Measurements from ENCODE around the gene TTC39A. TPM values are rescaled to one million over a fixed set of nuclear protein-coding genes. Genes with fewer than 3 reads are reported as not detected.

Gene TTC39A
- total and polyA plus RNA-seq, 2 of the 13 experiments (the other 11 are each of a cell fraction or from before 2014, with no cell fraction given): 0.33 to 1.5 TPM

DNA sequence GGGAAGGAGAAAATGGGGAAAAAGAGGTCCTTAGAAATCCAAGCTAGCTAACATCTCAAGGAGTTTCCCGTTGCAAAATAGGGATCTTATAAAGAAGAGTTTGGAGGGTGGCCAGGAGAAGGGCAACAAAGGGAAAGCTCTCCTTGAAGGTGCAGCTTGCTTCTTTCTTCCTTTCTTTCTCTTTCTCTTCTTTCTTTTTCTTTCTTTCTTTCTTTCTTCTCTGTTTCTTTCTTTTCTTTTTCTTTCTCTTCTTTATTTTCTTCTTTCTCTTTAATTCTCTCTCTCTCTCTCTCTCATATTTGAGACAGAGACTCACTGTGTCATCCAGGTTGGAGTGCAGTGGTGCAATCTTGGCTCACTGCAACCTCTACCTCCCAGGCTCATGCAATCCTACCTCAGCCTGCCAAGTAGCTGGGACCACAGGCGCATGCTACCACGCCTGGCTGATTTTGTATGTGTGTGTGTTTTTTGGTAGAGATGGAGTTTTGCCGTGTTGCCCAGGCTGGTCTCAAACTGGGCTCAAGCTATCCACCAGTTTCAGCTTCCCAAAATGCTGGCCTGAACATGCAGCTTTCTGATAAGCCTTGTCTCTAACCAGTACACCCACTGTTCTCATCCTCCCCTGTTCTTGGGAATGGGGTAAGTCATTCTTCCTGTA is 49.9 kb downstream of the TTC39A start:
- in situ Hi-C loops (cut with HindIII; ENCODE audit: extremely low pct_ligation_motif_present, low pct_unique_long_range_greater_than_20kb): no loop called here
- no TSS peak for BruUV-seq (replicated peaks)
- H4K20me1 ChIP-seq (ENCODE audit: insufficient read depth, low read length): no peaks in the 10 kb centered on the region

DNA sequence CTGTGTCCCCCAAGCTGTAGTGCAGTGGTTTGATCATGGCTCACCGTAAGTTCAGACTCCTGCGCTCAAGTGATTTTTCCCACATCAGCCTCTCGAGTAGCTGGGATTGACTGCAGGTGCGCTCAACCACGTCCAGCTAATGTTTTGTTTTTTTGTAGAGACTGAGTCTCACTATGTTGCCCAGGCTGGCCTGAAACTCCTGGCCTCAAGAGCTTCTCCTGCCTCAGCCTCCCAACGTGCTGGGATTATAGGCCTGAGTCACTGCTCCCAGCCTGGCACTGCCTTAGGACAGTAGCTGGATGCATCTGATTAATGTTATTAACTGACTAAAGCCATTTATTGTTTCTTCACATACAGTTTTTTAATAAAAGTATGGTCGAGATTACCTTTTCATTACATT is 54.1 kb downstream of the TTC39A start:
- CTCF ChIA-PET (ENCODE audit: low intra/inter-chr PET ratio, low total read pairs): no interaction called here

More for the DNA sequence above, 49.9 kb downstream of the TTC39A start:
- peaks cover 22% of the 10 kb centered on the region for H3K4me1 ChIP-seq (ENCODE audit: insufficient read depth, low read length)
- FAIRE-seq (no peak), DNase-seq (ENCODE audit: low spot score) (no peak), ATAC-seq (no peak)
- POLR2A ChIA-PET: no interaction called here
- H2AFZ ChIP-seq (ENCODE audit: low read length): no peak overlapping the region
- CTCF ChIA-PET (ENCODE audit: low intra/inter-chr PET ratio, low total read pairs): no interaction called here
- no peak overlapping the region for H3K4me3 ChIP-seq (replicated peaks in 1 of 3; ENCODE audit: insufficient read depth in 1 of 3, low read depth in 2 of 3, low read length in 3 of 3)
- no peak for TF ChIP-seq KAT2B (IDR thresholded peaks at IDR 0.05; ENCODE audit: borderline replicate concordance, low read depth, low read length)
- no peak for TF ChIP-seq JARID2 (CRISPR knock-in tag; IDR thresholded peaks at IDR 0.05; ENCODE audit: insufficient replicate concordance)
- TF ChIP-seq NR2C2 (CRISPR knock-in tag; IDR thresholded peaks at IDR 0.05; ENCODE audit: borderline replicate concordance): no peak
- no peak for TF ChIP-seq ZNF20 (CRISPR knock-in tag; IDR thresholded peaks at IDR 0.05)
- no peak for TF ChIP-seq ISL2 (CRISPR knock-in tag; IDR thresholded peaks at IDR 0.05)
- TF ChIP-seq, protein P1, sequence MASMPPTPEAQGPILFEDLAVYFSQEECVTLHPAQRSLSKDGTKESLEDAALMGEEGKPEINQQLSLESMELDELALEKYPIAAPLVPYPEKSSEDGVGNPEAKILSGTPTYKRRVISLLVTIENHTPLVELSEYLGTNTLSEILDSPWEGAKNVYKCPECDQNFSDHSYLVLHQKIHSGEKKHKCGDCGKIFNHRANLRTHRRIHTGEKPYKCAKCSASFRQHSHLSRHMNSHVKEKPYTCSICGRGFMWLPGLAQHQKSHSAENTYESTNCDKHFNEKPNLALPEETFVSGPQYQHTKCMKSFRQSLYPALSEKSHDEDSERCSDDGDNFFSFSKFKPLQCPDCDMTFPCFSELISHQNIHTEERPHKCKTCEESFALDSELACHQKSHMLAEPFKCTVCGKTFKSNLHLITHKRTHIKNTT (CRISPR knock-in tag; IDR thresholded peaks at IDR 0.05): no peak
- no peak for TF ChIP-seq ZNF180 (CRISPR knock-in tag; IDR thresholded peaks at IDR 0.05; ENCODE audit: borderline replicate concordance, low read depth)
- no peak for TF ChIP-seq ZNF431 (CRISPR knock-in tag; IDR thresholded peaks at IDR 0.05; ENCODE audit: borderline replicate concordance, low read depth)
- no peak for TF ChIP-seq HOXA3 (CRISPR knock-in tag; IDR thresholded peaks at IDR 0.05)
- TF ChIP-seq, protein P2, sequence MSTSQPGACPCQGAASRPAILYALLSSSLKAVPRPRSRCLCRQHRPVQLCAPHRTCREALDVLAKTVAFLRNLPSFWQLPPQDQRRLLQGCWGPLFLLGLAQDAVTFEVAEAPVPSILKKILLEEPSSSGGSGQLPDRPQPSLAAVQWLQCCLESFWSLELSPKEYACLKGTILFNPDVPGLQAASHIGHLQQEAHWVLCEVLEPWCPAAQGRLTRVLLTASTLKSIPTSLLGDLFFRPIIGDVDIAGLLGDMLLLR (CRISPR knock-in tag; IDR thresholded peaks at IDR 0.05): no peak
- H3K79me2 ChIP-seq (ENCODE audit: insufficient read depth, low read length): no peaks in the 10 kb centered on the region
- H3K27me3 ChIP-seq (ENCODE audit: control insufficient read depth in 1 of 2, insufficient read depth in 2 of 2, low read length in 2 of 2): no peaks in the 10 kb centered on the region
- H3K4me2 ChIP-seq (ENCODE audit: low read depth, low read length): no peak overlapping the region
- H3K27ac ChIP-seq (ENCODE audit: extremely low read length, insufficient read depth, low read length): no peak overlapping the region
- H3K9me3 ChIP-seq (ENCODE audit: low read length): no peaks in the 10 kb centered on the region
- intact Hi-C loops (cut with micrococcal nuclease; ENCODE audit: unreplicated experiment): no loop called here
- no peaks in the 10 kb centered on the region for H3K36me3 ChIP-seq (replicated peaks in 1 of 2; ENCODE audit: control insufficient read depth in 1 of 2, insufficient read depth in 2 of 2, low read length in 2 of 2)
- WGBS (ENCODE audit: low lambda C conversion rate): 78% methylated on average over 4 of the region's 4 CpGs
- H3K9ac ChIP-seq (ENCODE audit: insufficient read depth, low read depth, low read length): no peak overlapping the region

More for the DNA sequence above, 54.1 kb downstream of the TTC39A start:
- no peak for TF ChIP-seq MAZ (IDR thresholded peaks at IDR 0.05; ENCODE audit: borderline replicate concordance, low read depth, low read length)
- no peak for TF ChIP-seq MAZ (CRISPR knock-in tag; IDR thresholded peaks at IDR 0.05; ENCODE audit: low read depth)
- no peak for TF ChIP-seq ZIK1 (CRISPR knock-in tag; IDR thresholded peaks at IDR 0.05; ENCODE audit: borderline replicate concordance, low read depth)
- no peak for TF ChIP-seq NFE2L2 (IDR thresholded peaks at IDR 0.05; ENCODE audit: low read length)
- TF ChIP-seq, protein P3, sequence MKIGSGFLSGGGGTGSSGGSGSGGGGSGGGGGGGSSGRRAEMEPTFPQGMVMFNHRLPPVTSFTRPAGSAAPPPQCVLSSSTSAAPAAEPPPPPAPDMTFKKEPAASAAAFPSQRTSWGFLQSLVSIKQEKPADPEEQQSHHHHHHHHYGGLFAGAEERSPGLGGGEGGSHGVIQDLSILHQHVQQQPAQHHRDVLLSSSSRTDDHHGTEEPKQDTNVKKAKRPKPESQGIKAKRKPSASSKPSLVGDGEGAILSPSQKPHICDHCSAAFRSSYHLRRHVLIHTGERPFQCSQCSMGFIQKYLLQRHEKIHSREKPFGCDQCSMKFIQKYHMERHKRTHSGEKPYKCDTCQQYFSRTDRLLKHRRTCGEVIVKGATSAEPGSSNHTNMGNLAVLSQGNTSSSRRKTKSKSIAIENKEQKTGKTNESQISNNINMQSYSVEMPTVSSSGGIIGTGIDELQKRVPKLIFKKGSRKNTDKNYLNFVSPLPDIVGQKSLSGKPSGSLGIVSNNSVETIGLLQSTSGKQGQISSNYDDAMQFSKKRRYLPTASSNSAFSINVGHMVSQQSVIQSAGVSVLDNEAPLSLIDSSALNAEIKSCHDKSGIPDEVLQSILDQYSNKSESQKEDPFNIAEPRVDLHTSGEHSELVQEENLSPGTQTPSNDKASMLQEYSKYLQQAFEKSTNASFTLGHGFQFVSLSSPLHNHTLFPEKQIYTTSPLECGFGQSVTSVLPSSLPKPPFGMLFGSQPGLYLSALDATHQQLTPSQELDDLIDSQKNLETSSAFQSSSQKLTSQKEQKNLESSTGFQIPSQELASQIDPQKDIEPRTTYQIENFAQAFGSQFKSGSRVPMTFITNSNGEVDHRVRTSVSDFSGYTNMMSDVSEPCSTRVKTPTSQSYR (CRISPR knock-in tag; IDR thresholded peaks at IDR 0.05; ENCODE audit: borderline replicate concordance): no peak
- in situ Hi-C loops (cut with HindIII; ENCODE audit: extremely low pct_ligation_motif_present, low pct_unique_long_range_greater_than_20kb) (no loop called here), intact Hi-C loops (cut with micrococcal nuclease; ENCODE audit: unreplicated experiment) (no loop called here)
- Histone ChIP-seq H2AFZ (ENCODE audit: low read length) (no peak overlapping the region), H3K79me2 (ENCODE audit: insufficient read depth, low read length) (no peaks in the 10 kb centered on the region), H3K9me3 (ENCODE audit: low read length) (no peaks in the 10 kb centered on the region), H3K27ac (ENCODE audit: extremely low read length, insufficient read depth, low read length) (no peak overlapping the region), H3K4me3 (replicated peaks in 1 of 3; ENCODE audit: insufficient read depth in 1 of 3, low read depth in 2 of 3, low read length in 3 of 3) (no peak overlapping the region), H4K20me1 (ENCODE audit: insufficient read depth, low read length) (no peaks in the 10 kb centered on the region), H3K4me2 (ENCODE audit: low read depth, low read length) (no peak overlapping the region), H3K4me1 (ENCODE audit: insufficient read depth, low read length) (no peaks in the 10 kb centered on the region), H3K36me3 (replicated peaks in 1 of 2; ENCODE audit: control insufficient read depth in 1 of 2, insufficient read depth in 2 of 2, low read length in 2 of 2) (peaks cover 2 to 14% of the 10 kb centered on the region in 2 experiments; a peak in 4 of 5 replicates), H3K27me3 (ENCODE audit: control insufficient read depth in 1 of 2, insufficient read depth in 2 of 2, low read length in 2 of 2) (no peaks in the 10 kb centered on the region), H3K9ac (ENCODE audit: insufficient read depth, low read depth, low read length) (no peak overlapping the region)
- 90% methylated on average over 7 of the region's 7 CpGs for WGBS (ENCODE audit: low lambda C conversion rate)
- DNase-seq (ENCODE audit: low spot score): no peak
- BruUV-seq (replicated peaks): no TSS peak
- no peak for ATAC-seq
- POLR2A ChIA-PET: no interaction called here
- no peak for FAIRE-seq
